ENCODE measurements around the gene GLP2R. TPM values are rescaled to one million over a fixed set of nuclear protein-coding genes. Genes with fewer than 3 reads are reported as not detected.

GLP2R gene
- total RNA-seq, 2 donors from 2014 or later: not detected

GRCh38 chr17:9928601-9929333, 103.0 kb downstream of the GLP2R start:
- no peaks in the 10 kb centered on the region for H3K9me3 Mint-ChIP-seq
- H3K27me3 Mint-ChIP-seq (ENCODE audit: low read depth): no peaks in the 10 kb centered on the region
- peaks cover 5% of the 10 kb centered on the region for H3K4me1 Mint-ChIP-seq (ENCODE audit: low read depth)
- no peak for ATAC-seq (replicated peaks in 1 of 2)
- no peaks in the 10 kb centered on the region for H3K36me3 Mint-ChIP-seq (ENCODE audit: insufficient read depth in 2 of 2)
- no peak overlapping the region for H3K27ac Mint-ChIP-seq
- H3K4me3 Mint-ChIP-seq: no peak overlapping the region
- no peak for DNase-seq

GRCh38 chr17:9929871-9930270, 104.1 kb downstream of the GLP2R start:
- Mint-ChIP-seq H3K9me3 (no peaks in the 10 kb centered on the region), H3K36me3 (ENCODE audit: insufficient read depth in 2 of 2) (no peaks in the 10 kb centered on the region), H3K27me3 (ENCODE audit: low read depth) (no peaks in the 10 kb centered on the region), H3K4me3 (no peak overlapping the region), H3K27ac (no peak overlapping the region), H3K4me1 (ENCODE audit: low read depth) (peaks cover under 1% of the 10 kb centered on the region)
- ATAC-seq (replicated peaks in 1 of 2) (no peak), DNase-seq (no peak)

- DNase-seq (no peak), ATAC-seq (replicated peaks in 1 of 2) (no peak)
- no peaks in the 10 kb centered on the region for H3K27me3 Mint-ChIP-seq (ENCODE audit: low read depth)
- H3K27ac Mint-ChIP-seq: no peak overlapping the region
- no peaks in the 10 kb centered on the region for H3K9me3 Mint-ChIP-seq
- H3K4me3 Mint-ChIP-seq: no peak overlapping the region
- no peaks in the 10 kb centered on the region for H3K36me3 Mint-ChIP-seq (ENCODE audit: insufficient read depth in 2 of 2)
- no peaks in the 10 kb centered on the region for H3K4me1 Mint-ChIP-seq (ENCODE audit: low read depth)
Measured at GRCh38 chr17:9931144-9931741, 105.5 kb downstream of the GLP2R start.

GRCh38 chr17:9932491-9932890, 106.8 kb downstream of the GLP2R start:
- ATAC-seq (replicated peaks in 1 of 2): no peak
- H3K4me3 Mint-ChIP-seq: no peak overlapping the region
- H3K27me3 Mint-ChIP-seq (ENCODE audit: low read depth): no peaks in the 10 kb centered on the region
- no peak for DNase-seq
- no peaks in the 10 kb centered on the region for H3K36me3 Mint-ChIP-seq (ENCODE audit: insufficient read depth in 2 of 2)
- no peaks in the 10 kb centered on the region for H3K4me1 Mint-ChIP-seq (ENCODE audit: low read depth)
- no peaks in the 10 kb centered on the region for H3K9me3 Mint-ChIP-seq
- no peak overlapping the region for H3K27ac Mint-ChIP-seq

GRCh38 chr17:9934331-9934730, 108.6 kb downstream of the GLP2R start:
- no peak for ATAC-seq (replicated peaks in 1 of 2)
- no peak overlapping the region for H3K4me3 Mint-ChIP-seq
- no peaks in the 10 kb centered on the region for H3K27me3 Mint-ChIP-seq (ENCODE audit: low read depth)
- no peaks in the 10 kb centered on the region for H3K9me3 Mint-ChIP-seq
- no peaks in the 10 kb centered on the region for H3K36me3 Mint-ChIP-seq (ENCODE audit: insufficient read depth in 2 of 2)
- no peak for DNase-seq
- H3K4me1 Mint-ChIP-seq (ENCODE audit: low read depth): no peaks in the 10 kb centered on the region
- no peak overlapping the region for H3K27ac Mint-ChIP-seq

- no peak for DNase-seq
- no peaks in the 10 kb centered on the region for H3K36me3 Mint-ChIP-seq (ENCODE audit: insufficient read depth in 2 of 2)
Measured at GRCh38 chr17:9935408-9935807, 109.7 kb downstream of the GLP2R start.

GRCh38 chr17:9936095-9936494, 110.4 kb downstream of the GLP2R start:
- Mint-ChIP-seq H3K9me3 (no peaks in the 10 kb centered on the region), H3K27ac (no peak overlapping the region), H3K4me1 (ENCODE audit: low read depth) (no peaks in the 10 kb centered on the region), H3K27me3 (ENCODE audit: low read depth) (no peaks in the 10 kb centered on the region), H3K36me3 (ENCODE audit: insufficient read depth in 2 of 2) (no peaks in the 10 kb centered on the region), H3K4me3 (no peak overlapping the region)
- no peak for DNase-seq
- no peak for ATAC-seq (replicated peaks in 1 of 2)

More at GRCh38 chr17:9935408-9935807, 109.7 kb downstream of the GLP2R start:
- H3K9me3 Mint-ChIP-seq: no peaks in the 10 kb centered on the region
- H3K27me3 Mint-ChIP-seq (ENCODE audit: low read depth): no peaks in the 10 kb centered on the region
- no peak overlapping the region for H3K27ac Mint-ChIP-seq
- no peak for ATAC-seq (replicated peaks in 1 of 2)
- H3K4me1 Mint-ChIP-seq (ENCODE audit: low read depth): no peaks in the 10 kb centered on the region
- H3K4me3 Mint-ChIP-seq: no peak overlapping the region

- Mint-ChIP-seq H3K4me1 (ENCODE audit: low read depth) (no peaks in the 10 kb centered on the region), H3K27ac (no peak overlapping the region)
Measured at GRCh38 chr17:9937241-9937761, 111.6 kb downstream of the GLP2R start.

GRCh38 chr17:9937901-9938300, 112.2 kb downstream of the GLP2R start:
- DNase-seq: no peak
- no peak overlapping the region for H3K27ac Mint-ChIP-seq
- H3K4me1 Mint-ChIP-seq (ENCODE audit: low read depth): no peaks in the 10 kb centered on the region
- H3K36me3 Mint-ChIP-seq (ENCODE audit: insufficient read depth in 2 of 2): no peaks in the 10 kb centered on the region
- H3K4me3 Mint-ChIP-seq: no peak overlapping the region
- no peak for ATAC-seq (replicated peaks in 1 of 2)
- no peaks in the 10 kb centered on the region for H3K27me3 Mint-ChIP-seq (ENCODE audit: low read depth)
- H3K9me3 Mint-ChIP-seq: no peaks in the 10 kb centered on the region

More at GRCh38 chr17:9937241-9937761, 111.6 kb downstream of the GLP2R start:
- no peak overlapping the region for H3K4me3 Mint-ChIP-seq
- DNase-seq (no peak), ATAC-seq (replicated peaks in 1 of 2) (no peak)
- no peaks in the 10 kb centered on the region for H3K9me3 Mint-ChIP-seq
- no peaks in the 10 kb centered on the region for H3K27me3 Mint-ChIP-seq (ENCODE audit: low read depth)
- no peaks in the 10 kb centered on the region for H3K36me3 Mint-ChIP-seq (ENCODE audit: insufficient read depth in 2 of 2)

GRCh38 chr17:9938764-9939163, 113.0 kb downstream of the GLP2R start:
- no peaks in the 10 kb centered on the region for H3K9me3 Mint-ChIP-seq
- no peaks in the 10 kb centered on the region for H3K4me1 Mint-ChIP-seq (ENCODE audit: low read depth)
- DNase-seq: no peak
- H3K27me3 Mint-ChIP-seq (ENCODE audit: low read depth): no peaks in the 10 kb centered on the region
- ATAC-seq (replicated peaks in 1 of 2): no peak
- H3K27ac Mint-ChIP-seq: no peak overlapping the region
- no peaks in the 10 kb centered on the region for H3K36me3 Mint-ChIP-seq (ENCODE audit: insufficient read depth in 2 of 2)
- H3K4me3 Mint-ChIP-seq: no peak overlapping the region

- Mint-ChIP-seq H3K27me3 (ENCODE audit: low read depth) (no peaks in the 10 kb centered on the region), H3K36me3 (ENCODE audit: insufficient read depth in 2 of 2) (no peaks in the 10 kb centered on the region), H3K4me3 (no peak overlapping the region), H3K4me1 (ENCODE audit: low read depth) (no peaks in the 10 kb centered on the region), H3K27ac (no peak overlapping the region), H3K9me3 (no peaks in the 10 kb centered on the region)
- ATAC-seq (replicated peaks in 1 of 2): no peak
- DNase-seq: no peak
Measured at GRCh38 chr17:9940841-9941240, 115.1 kb downstream of the GLP2R start.

GRCh38 chr17:9941305-9941704, 115.6 kb downstream of the GLP2R start:
- no peaks in the 10 kb centered on the region for H3K27me3 Mint-ChIP-seq (ENCODE audit: low read depth)
- DNase-seq: no peak
- no peaks in the 10 kb centered on the region for H3K9me3 Mint-ChIP-seq
- H3K4me1 Mint-ChIP-seq (ENCODE audit: low read depth): no peaks in the 10 kb centered on the region
- no peaks in the 10 kb centered on the region for H3K36me3 Mint-ChIP-seq (ENCODE audit: insufficient read depth in 2 of 2)
- no peak overlapping the region for H3K4me3 Mint-ChIP-seq
- no peak overlapping the region for H3K27ac Mint-ChIP-seq
- ATAC-seq (replicated peaks in 1 of 2): no peak
